OCI-LY7 (cell line): ENCODE measurements around the gene CXCR6.

Experiments used
- CTCF ChIP-seq: fragments of 200-600 bp; sonication (generic); conservative IDR thresholded peaks from 2 replicates; pipeline ENCODE4 v1.5.1; 2014; ENCODE audit warnings: mild to moderate bottlenecking, antibody characterized with exemption, low read length, moderate library complexity, mixed read lengths
- EZH2phosphoT487 ChIP-seq: fragments of 200-600 bp; sonication (generic); IDR thresholded peaks from 2 replicates; pipeline ENCODE4 v1.6.1; 2018; ENCODE audit warnings: low read depth, borderline replicate concordance, mild to moderate bottlenecking, mixed run types, antibody characterized with exemption, low read length, moderate library complexity, mixed read lengths

DNA sequence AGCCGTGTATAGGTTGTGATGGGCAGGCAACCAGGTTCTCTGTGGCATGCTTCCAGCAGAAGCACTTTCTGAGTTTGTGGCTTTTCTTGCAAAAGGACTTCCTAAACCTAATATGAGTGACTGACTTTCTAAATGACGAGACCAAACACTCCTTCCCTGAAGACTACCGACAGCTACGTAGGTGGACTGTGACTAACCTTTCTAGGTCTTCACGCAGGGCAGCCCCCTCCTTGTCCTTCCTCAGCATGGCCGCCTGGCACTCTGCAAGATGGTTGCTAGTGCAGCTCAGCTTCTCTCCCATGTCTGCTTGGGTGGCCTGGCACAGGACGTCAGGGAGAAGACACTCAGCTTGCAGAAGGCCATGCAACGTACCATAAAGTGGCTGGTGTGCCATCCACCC is 20.9 kb downstream of the CXCR6 start:
- TF ChIP-seq CTCF (no peak), EZH2phosphoT487 (no peak)
